Glomerular endothelial cell (primary cell): ENCODE results near the gene PGAP1. TPM values are rescaled to one million over a fixed set of nuclear protein-coding genes. Genes with fewer than 3 reads are reported as not detected.

Experiments
- DNase-seq: peaks from one replicate; pipeline ENCODE4 v3.0.0-alpha.2; 2011; ENCODE audit warnings: low read depth, low spot score; ENCODE audit errors: extremely low read depth
- total RNA-seq: library from RNA; depleted of rRNA; stranded (reverse); fragments of >200 nt; gene quantifications from 2 replicates; pipeline ENCODE4 v1.2.3, GENCODE V29; 2015

PGAP1 gene
- total RNA-seq, 1 donor from 2014 or later = 7.6 TPM

GRCh38 chr2:196900843-196901242, 25.7 kb downstream of the PGAP1 start:
- no peak for DNase-seq

GRCh38 chr2:196899976-196900375, 26.5 kb downstream of the PGAP1 start:
- no peak for DNase-seq

DNA sequence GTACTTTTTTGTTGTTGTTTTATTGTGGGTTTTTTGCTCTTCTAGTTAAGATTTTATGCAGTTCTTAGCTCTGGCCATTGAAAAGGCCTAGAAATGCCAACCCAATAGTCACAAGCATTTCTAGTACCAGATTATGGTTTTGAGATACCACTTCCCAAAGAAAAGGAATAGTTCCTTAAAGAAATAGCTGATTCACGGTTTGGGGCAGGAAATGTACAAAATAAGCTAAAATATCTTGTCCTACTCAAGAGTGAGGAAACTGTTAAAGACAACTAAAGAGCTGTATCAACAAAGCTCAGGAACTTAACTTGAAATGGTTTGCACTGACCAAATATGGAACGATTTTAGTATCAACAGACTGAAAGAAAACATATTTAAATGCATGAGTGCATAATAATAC, 35.4 kb downstream of the PGAP1 start:
- no peak for DNase-seq

- no peak for DNase-seq
Observed at GRCh38 chr2:196887431-196887830, 39.1 kb downstream of the PGAP1 start.

DNA sequence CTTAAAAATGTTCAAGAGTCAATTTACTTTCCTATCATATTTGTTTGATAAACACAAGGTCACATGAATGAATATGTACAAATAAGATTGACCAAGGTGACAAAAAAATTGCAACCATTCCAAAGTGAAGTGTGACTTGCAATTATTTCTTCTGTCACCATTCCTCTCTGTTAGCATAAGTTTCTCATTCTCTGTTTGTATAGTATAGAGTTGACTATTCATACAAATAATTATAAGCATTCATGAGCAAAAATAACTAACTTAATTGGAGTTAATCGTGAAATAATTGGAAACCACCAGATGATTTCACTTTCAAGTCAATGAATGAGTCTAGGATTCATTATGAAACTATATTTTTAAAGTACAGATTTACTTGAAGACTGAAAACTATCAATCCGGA, 42.1 kb downstream of the PGAP1 start:
- no peak for DNase-seq

- DNase-seq = no peak
Observed at GRCh38 chr2:196876364-196876763, 50.1 kb downstream of the PGAP1 start.

DNA sequence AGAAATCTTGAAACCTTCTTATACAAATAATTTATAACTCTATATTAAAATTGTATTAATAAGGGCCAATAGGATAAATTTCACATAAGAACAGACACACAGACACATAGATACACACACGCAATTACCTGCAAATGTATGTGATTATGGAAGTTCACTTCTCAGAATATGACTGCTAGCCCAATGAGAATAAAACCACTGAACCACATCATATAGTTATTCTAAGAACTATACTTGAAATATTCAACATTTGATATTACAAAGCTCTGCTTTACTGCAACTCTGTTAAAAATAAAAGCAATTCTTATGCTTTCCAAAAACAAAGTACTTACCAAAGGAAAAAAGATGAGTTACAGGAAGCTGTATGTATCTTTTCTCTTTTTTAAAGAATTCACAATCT, 51.1 kb downstream of the PGAP1 start:
- DNase-seq = no peak

DNA sequence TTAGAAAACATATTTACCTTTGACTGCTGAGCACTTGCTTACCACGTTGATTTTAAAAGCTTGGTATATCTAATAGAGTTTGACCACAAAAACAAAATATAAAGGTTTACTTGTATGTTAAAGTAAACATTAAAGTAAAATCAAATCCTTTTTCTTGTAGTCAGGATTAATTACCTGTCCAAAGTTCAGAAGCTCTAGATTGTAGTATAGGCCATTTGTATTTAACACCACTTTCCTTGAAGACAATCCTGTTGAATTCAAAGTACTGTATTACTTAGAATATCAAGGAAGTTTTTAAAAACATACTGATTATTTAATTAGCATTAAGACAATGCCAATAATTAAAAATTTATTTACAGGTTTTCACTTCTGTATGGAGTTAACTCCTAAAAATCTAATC, 53.0 kb downstream of the PGAP1 start:
- no peak for DNase-seq

DNA sequence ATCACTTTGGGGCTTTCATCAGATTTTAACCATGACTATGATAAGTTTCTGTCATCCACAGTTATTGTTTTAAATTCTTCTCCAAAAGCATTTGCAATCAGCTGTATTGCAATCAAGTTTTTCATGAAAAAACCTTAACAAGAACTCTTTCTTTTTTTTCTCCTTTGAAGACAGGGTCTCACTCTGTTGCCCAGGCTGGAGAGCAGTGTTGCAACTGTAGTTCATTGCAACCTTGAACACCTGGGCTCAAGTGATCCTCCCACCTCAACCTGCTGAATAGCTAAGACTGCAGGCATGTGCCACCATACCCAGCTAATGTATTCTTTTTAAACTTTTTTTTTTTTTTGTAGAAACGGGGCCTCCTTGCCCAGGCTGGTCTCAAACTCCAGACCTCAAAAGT, 71.9 kb downstream of the PGAP1 start:
- DNase-seq = no peak

- no peak for DNase-seq
Observed at GRCh38 chr2:196853301-196854087, 73.0 kb downstream of the PGAP1 start.

- no peak for DNase-seq
Observed at GRCh38 chr2:196851088-196851487, 75.4 kb downstream of the PGAP1 start.

DNA sequence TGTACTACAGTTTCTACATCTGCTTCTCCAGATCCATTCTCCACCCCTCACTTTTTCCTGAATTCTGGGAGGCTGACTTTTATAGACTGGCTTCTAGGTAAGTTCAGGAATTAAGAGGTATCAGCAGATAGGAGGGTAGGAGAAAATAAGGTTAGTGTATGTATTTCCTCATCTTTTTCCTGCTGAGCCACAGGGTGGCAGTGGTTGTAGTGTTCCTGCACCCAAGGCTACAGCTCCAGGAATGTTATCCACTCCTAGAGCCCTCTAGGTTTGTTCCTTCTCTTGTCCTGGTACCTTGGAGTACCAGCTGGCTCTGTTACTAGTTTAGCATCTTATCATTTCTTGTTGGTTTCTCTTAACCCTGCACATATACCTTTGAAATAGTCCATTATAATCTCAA, 76.6 kb downstream of the PGAP1 start:
- no peak for DNase-seq

DNA sequence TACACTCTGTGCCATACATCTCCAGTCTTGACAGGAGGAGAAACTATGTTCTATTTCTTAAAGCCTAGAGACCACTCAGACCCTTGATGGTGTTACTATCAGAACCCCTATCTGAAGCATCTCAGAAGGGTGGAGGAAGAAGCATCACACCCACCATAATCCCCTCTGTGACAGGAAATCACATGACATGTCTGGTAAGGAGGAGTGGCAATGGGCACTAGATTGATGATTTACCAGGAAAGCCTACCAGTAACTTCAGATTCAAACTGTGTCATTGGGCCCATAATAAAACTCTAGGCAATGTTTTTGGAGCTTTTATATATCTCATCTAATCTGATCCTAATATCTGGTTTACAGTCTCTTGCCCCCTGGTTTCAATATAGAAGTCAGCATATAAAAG, 80.2 kb downstream of the PGAP1 start:
- DNase-seq = no peak

DNA sequence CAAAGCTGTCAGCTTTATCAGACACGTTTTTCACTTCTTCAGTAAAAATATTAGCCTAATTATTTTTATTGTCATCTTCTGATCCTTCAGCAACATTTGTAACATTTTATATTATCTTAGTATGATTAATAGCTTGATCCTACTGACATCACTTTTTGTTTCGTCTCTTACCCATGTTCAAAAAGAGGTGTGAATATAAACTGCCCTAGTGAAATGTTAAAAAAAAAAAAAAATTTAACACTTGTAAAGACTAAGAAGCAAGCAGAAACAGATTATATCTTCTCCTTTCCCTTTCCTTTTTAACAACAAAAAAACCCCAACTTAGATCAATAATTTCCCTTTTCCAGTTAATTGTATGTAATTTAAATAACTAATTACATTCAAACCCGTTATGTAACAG, 81.1 kb downstream of the PGAP1 start:
- no peak for DNase-seq

DNA sequence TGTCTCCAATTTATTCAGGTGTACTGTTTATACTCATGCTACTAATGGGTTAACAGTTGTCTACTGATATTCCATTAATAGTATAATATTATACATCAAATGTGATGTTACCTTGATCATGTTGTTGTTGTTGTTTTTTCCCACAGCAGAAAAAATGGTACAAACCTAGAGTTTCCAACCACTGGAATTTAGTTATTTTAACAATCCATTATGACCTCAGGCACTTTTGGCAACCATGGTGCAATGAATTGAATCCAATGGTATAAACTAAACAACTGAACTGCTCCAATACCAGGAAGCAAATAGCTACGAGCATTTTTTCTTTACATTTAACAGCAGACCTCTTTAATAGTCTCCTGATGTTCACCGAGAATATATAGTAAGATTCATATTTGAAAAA, 86.3 kb downstream of the PGAP1 start:
- no peak for DNase-seq

GRCh38 chr2:196839574-196839973, 86.9 kb downstream of the PGAP1 start:
- no peak for DNase-seq

GRCh38 chr2:196836440-196836839, 90.1 kb downstream of the PGAP1 start:
- DNase-seq = no peak

DNA sequence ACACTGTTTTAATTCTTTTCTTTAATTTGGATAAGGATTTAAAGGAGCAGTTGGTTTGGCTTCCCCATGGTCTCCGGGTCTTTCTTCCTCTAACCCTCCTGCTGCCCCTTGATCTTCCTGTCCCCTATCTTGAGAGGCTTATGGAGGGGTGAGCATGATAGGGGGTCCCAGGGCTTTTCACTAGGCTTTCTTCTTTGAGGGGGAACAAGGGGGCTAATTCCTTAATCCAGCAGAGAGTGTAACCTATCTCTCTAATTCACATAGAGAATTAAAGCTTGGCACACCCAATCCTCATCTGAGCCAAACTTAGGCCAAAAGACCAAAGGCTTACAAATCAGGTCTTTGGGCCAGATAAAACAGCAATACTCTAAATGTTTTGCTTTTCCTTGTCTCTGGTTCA, 95.8 kb downstream of the PGAP1 start:
- DNase-seq = no peak

- DNase-seq = no peak
Observed at GRCh38 chr2:196827356-196827755, 99.2 kb downstream of the PGAP1 start.

DNA sequence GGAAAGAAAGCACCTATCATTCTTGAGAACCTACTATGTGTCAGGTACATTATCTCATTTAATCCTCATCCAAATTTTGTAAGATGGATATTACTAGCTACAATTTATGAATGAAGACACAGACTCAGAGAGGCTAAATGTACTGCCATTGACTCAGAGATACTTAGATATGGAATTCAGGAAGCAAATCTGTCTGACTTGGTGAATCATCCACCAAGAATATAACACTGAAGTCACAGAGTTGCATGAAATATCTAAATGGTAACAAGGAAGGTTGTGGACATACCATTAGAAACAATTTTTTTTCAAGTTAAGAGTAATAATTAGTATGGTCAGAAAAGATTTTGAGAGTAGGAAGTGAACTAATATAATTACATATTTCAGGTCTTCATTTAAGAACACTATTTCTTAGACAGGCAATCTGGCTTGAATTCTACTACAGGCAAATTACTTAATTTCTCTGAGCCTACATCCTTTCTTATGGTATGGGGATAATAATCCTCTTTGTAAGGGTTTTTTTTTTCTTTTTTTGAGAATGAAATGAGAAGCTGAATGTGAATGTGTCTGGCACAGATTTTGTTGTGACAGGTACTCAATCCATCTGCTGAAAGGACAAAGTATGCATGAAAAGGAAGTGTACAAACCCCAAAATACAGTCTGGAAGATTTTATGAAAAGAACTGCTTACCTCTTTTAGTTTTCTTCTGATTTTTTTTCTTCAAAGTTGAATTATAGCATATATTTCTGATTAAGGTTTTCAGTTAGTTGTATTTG, 102.6 kb downstream of the PGAP1 start:
- DNase-seq = peak; percentile 16

- no peak for DNase-seq
Observed at GRCh38 chr2:196821195-196821594, 105.3 kb downstream of the PGAP1 start.

GRCh38 chr2:196809260-196809659, 117.2 kb downstream of the PGAP1 start, which contains the start of gene C2orf66:
Gene C2orf66, minus strand, starts transcription at chr2:196809355. Its CDS starts 19 bp downstream, at chr2:196809336.
- DNase-seq = no peak
